Measurements from ENCODE around the gene PPP4R1.

PPP4R1 gene

GRCh38 chr18:9627642-9628041, 13.3 kb upstream of the PPP4R1 start:
- TF ChIP-seq CTCF (conservative IDR thresholded peaks at IDR 0.05): no peak
- no peak overlapping the region for H3K27ac ChIP-seq

GRCh38 chr18:9619990-9620389, 5.6 kb upstream of the PPP4R1 start:
- no peak overlapping the region for H3K27ac ChIP-seq
- no peak for TF ChIP-seq CTCF (conservative IDR thresholded peaks at IDR 0.05)

GRCh38 chr18:9619545-9619944, 5.2 kb upstream of the PPP4R1 start:
- TF ChIP-seq CTCF (conservative IDR thresholded peaks at IDR 0.05): no peak
- H3K27ac ChIP-seq: no peak overlapping the region

- no peak for TF ChIP-seq CTCF (conservative IDR thresholded peaks at IDR 0.05)
- H3K27ac ChIP-seq: no peak overlapping the region
Observed at GRCh38 chr18:9619056-9619455, 4.7 kb upstream of the PPP4R1 start.

- no peak overlapping the region; the same call in 1 of the 2 replicates for H3K27ac ChIP-seq
- TF ChIP-seq CTCF (conservative IDR thresholded peaks at IDR 0.05): no peak
Observed at GRCh38 chr18:9617006-9617542, 2.7 kb upstream of the PPP4R1 start.

- H3K27ac ChIP-seq: peak overlapping the region; percentile 97
- no peak for TF ChIP-seq CTCF (conservative IDR thresholded peaks at IDR 0.05)
Observed at GRCh38 chr18:9616049-9616448, 1.7 kb upstream of the PPP4R1 start.

- H3K27ac ChIP-seq: peak overlapping the region; percentile 97
- TF ChIP-seq CTCF (conservative IDR thresholded peaks at IDR 0.05): no peak
Observed at GRCh38 chr18:9615280-9615797, 980 bp upstream of the PPP4R1 start.

Measured in VCaP (cell line).